ENCODE data around the gene LSAMP. TPM values are rescaled to one million over a fixed set of nuclear protein-coding genes. Genes with fewer than 3 reads are reported as not detected.

LSAMP gene
- total RNA-seq, 4 donors from 2014 or later = 1.9 to 19.7 (median 2.8) TPM

DNA sequence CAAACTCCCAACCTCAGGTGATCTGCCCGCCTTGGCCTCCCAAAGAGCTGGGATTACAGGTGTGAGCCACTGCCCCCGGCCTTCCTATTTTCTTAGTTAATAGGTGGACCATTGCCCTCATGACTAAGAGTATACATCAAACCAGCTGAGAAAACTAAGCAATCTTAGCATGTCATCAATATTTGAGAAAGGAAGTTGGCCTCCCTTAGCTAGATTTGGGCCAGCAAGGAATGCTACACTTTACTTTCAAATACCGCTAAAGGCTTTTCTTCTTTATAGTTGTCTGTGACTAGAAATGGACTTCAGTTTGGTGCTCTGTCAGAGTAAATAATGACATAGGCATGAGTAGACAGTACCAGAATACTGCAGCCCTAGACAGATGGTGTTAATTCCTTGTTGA lies 622.7 kb downstream of the LSAMP start:
- DNase-seq (ENCODE audit: low spot score) = no peak
- ATAC-seq (ENCODE audit: low FRiP score) = no peak
- TF ChIP-seq, protein P1, sequence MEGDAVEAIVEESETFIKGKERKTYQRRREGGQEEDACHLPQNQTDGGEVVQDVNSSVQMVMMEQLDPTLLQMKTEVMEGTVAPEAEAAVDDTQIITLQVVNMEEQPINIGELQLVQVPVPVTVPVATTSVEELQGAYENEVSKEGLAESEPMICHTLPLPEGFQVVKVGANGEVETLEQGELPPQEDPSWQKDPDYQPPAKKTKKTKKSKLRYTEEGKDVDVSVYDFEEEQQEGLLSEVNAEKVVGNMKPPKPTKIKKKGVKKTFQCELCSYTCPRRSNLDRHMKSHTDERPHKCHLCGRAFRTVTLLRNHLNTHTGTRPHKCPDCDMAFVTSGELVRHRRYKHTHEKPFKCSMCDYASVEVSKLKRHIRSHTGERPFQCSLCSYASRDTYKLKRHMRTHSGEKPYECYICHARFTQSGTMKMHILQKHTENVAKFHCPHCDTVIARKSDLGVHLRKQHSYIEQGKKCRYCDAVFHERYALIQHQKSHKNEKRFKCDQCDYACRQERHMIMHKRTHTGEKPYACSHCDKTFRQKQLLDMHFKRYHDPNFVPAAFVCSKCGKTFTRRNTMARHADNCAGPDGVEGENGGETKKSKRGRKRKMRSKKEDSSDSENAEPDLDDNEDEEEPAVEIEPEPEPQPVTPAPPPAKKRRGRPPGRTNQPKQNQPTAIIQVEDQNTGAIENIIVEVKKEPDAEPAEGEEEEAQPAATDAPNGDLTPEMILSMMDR (IDR thresholded peaks at IDR 0.05) = no peak

- TF ChIP-seq, protein P1 (IDR thresholded peaks at IDR 0.05) = peak in 2 of 3 donors; percentile 73
- DNase-seq (ENCODE audit: low spot score) = no peak
- ATAC-seq (ENCODE audit: low FRiP score) = peak; percentile 75
These were observed 625.4 kb downstream of the LSAMP start for GRCh38 chr3:115819785-115820384.

DNA sequence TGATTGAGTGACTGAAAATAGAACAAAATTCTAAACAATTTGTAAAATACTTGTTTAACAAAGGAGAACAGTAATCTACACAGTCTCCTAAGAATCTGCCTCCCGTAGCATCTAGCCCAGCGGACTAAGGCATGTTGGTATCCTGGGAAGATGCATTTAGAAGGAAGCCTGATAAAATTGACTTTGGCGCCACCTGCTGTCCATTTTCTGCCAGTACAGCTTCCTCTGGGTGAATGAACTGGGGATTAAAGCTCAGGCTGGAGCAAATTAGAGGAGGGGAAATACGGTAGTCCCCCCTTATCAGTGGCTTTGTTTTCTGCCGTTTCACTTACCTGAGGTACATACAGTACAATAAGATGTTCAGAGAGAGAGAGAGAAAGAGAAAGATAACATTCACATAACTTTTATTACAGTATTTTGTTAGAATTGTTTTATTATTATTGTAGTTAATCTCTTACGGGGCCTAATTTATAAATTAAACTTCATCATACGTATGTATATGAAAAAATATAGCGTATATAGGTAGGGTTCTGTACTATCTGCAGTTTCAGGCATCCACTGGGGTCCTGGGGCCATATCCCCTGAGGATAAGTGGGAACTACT lies 630.4 kb downstream of the LSAMP start:
- ATAC-seq (ENCODE audit: low FRiP score) (peak; percentile 80), DNase-seq (ENCODE audit: low spot score) (peak; percentile 90)
- TF ChIP-seq, protein P1 (IDR thresholded peaks at IDR 0.05) = peak in 2 of 3 donors; percentile 80 to 86

- DNase-seq (ENCODE audit: low spot score) (no peak), ATAC-seq (ENCODE audit: low FRiP score) (no peak)
- TF ChIP-seq, protein P1 (IDR thresholded peaks at IDR 0.05) = no peak
These were observed 631.3 kb downstream of the LSAMP start for GRCh38 chr3:115814006-115814405.

- ATAC-seq (ENCODE audit: low FRiP score) = no peak
- DNase-seq (ENCODE audit: low spot score) = no peak
- TF ChIP-seq, protein P1 (IDR thresholded peaks at IDR 0.05) = no peak
These were observed 636.5 kb downstream of the LSAMP start for GRCh38 chr3:115808816-115809215.

DNA sequence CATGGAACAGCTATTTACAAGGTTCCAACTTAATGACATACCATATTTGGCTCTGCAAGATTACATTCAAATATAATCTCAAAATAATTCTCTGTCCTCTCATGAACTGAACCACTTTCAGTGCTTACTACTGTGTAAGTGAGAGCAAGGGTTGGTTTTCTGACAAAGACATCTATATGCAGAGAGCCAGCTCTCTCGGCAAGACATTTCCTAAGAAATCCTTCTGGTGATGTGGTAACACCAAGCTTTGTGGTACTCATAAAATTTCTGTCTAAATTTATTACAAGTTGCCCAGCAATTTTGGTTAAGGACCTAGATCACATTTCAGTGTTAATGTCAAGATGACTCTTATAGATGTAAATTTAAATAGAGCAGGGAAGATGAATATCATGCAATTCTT lies 637.0 kb downstream of the LSAMP start:
- no peak for DNase-seq (ENCODE audit: low spot score)
- no peak for ATAC-seq (ENCODE audit: low FRiP score)
- TF ChIP-seq, protein P1 (IDR thresholded peaks at IDR 0.05) = no peak

- TF ChIP-seq, protein P1 (IDR thresholded peaks at IDR 0.05) = no peak
- DNase-seq (ENCODE audit: low spot score) (no peak), ATAC-seq (ENCODE audit: low FRiP score) (no peak)
These were observed 638.8 kb downstream of the LSAMP start for GRCh38 chr3:115806501-115806900.
